ENCODE results near the gene TTC34.

DNA sequence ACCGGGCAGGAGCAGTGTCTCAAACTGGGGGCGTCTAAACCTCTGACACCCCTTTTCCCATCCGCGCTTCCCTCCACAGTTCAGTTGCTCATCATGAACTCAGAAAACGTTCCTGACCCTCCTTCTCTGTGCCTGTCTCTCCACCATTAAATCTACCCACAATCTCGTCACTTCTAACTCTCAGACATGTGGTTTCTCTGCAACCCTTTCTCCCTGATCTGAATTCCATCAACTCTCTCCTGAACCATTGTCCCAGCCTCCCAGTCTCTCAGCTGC, 3.8 kb downstream of the TTC34 start:
- TF ChIP-seq, protein P1, sequence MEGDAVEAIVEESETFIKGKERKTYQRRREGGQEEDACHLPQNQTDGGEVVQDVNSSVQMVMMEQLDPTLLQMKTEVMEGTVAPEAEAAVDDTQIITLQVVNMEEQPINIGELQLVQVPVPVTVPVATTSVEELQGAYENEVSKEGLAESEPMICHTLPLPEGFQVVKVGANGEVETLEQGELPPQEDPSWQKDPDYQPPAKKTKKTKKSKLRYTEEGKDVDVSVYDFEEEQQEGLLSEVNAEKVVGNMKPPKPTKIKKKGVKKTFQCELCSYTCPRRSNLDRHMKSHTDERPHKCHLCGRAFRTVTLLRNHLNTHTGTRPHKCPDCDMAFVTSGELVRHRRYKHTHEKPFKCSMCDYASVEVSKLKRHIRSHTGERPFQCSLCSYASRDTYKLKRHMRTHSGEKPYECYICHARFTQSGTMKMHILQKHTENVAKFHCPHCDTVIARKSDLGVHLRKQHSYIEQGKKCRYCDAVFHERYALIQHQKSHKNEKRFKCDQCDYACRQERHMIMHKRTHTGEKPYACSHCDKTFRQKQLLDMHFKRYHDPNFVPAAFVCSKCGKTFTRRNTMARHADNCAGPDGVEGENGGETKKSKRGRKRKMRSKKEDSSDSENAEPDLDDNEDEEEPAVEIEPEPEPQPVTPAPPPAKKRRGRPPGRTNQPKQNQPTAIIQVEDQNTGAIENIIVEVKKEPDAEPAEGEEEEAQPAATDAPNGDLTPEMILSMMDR (IDR thresholded peaks at IDR 0.05), result no peak
- no peak for TF ChIP-seq EP300 (IDR thresholded peaks at IDR 0.05)
- no peak for TF ChIP-seq POLR2AphosphoS5 (IDR thresholded peaks at IDR 0.05)
- TF ChIP-seq POLR2A (IDR thresholded peaks at IDR 0.05), result no peak

All from gastroesophageal sphincter (tissue), 3 donors.